Endothelial cell of umbilical vein (primary cell): ENCODE measurements around the gene RGL3.

Source experiments
- EZH2 ChIP-seq: IDR thresholded peaks from 2 replicates; pipeline ENCODE4 v1.6.1; 2012; ENCODE audit warnings: borderline replicate concordance, low read depth, mild to moderate bottlenecking, moderate library complexity, low read length, inconsistent platforms; ENCODE audit not compliant: severe bottlenecking
- FOS ChIP-seq: IDR thresholded peaks from 2 replicates; pipeline ENCODE4 v1.6.1; 2011; ENCODE audit warnings: mild to moderate bottlenecking, low read length, moderate library complexity, borderline replicate concordance; ENCODE audit not compliant: insufficient read depth
- JUN ChIP-seq: IDR thresholded peaks from 2 replicates; pipeline ENCODE4 v1.6.1; 2011; ENCODE audit warnings: borderline replicate concordance, low read depth; ENCODE audit not compliant: insufficient read length, insufficient read depth
- POLR2A ChIP-seq: IDR thresholded peaks from 2 replicates; pipeline ENCODE4 v1.6.1; 2012; ENCODE audit warnings: low read depth, mild to moderate bottlenecking, control low read depth, low read length
- TF ChIP-seq, protein P1 (sequence below), 2 donors: IDR thresholded peaks; 1 replicate in 1 of 2; 2 replicates in 1 of 2; pipeline ENCODE4 v1.5.1; 2011; ENCODE audit warnings: low read length in 2 of 2, mild to moderate bottlenecking in 2 of 2, moderate library complexity in 2 of 2, control low read depth in 1 of 2, inconsistent platforms in 1 of 2, low read depth in 1 of 2; ENCODE audit not compliant: insufficient read depth in 1 of 2; ENCODE audit errors: extremely low read depth in 1 of 2
- TF ChIP-seq, protein P2 (sequence below): IDR thresholded peaks from 2 replicates; pipeline ENCODE4 v1.6.1; 2011; ENCODE audit not compliant: insufficient read depth, insufficient read length

DNA sequence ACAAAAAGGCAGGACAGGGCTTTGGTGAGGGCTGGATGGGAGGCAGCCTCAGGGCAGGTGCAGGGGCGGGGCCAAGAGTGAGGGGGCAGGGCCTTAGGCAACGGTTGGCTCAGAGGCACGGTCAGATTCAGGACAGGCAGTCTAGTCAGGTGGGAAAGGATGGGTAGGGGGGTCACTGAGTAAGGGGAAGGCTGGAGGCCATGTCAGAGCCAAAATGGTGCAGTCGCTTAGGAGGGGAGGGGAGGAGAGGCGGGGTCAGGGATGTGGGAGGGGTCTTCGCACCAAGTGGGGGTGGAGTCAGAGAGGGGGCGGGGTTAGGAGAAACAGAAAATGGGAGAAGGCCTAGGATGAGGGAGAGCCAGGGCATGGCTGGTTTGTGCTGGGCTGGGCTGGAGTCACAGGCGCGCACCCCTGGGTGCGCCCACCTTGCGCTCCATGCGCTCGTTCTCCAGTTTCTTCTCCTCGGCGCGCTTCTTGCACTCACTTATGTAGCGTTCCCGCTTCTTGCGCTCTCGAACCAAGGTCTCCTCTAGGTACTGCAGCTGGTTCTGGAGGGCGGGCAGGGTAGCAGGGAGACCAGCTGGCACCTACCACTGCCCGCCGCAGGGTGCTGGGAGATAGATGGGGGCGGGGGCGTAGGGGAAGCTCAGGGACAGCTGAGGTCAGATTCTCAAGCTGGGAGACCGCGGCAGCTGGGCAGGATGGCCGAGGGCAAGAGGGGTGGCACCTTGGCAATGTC lies 6.8 kb upstream of the RGL3 start:
- TF ChIP-seq, protein P1, sequence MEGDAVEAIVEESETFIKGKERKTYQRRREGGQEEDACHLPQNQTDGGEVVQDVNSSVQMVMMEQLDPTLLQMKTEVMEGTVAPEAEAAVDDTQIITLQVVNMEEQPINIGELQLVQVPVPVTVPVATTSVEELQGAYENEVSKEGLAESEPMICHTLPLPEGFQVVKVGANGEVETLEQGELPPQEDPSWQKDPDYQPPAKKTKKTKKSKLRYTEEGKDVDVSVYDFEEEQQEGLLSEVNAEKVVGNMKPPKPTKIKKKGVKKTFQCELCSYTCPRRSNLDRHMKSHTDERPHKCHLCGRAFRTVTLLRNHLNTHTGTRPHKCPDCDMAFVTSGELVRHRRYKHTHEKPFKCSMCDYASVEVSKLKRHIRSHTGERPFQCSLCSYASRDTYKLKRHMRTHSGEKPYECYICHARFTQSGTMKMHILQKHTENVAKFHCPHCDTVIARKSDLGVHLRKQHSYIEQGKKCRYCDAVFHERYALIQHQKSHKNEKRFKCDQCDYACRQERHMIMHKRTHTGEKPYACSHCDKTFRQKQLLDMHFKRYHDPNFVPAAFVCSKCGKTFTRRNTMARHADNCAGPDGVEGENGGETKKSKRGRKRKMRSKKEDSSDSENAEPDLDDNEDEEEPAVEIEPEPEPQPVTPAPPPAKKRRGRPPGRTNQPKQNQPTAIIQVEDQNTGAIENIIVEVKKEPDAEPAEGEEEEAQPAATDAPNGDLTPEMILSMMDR (IDR thresholded peaks at IDR 0.05; ENCODE audit: extremely low read depth in 1 of 2, insufficient read depth in 1 of 2, low read depth in 1 of 2, low read length in 2 of 2): no peak
- TF ChIP-seq POLR2A (no peak), JUN (no peak), FOS (no peak), EZH2 (no peak)
- TF ChIP-seq, protein P2, sequence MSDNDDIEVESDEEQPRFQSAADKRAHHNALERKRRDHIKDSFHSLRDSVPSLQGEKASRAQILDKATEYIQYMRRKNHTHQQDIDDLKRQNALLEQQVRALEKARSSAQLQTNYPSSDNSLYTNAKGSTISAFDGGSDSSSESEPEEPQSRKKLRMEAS: no peak
